AG04449 (cell line): Measurements from ENCODE around the gene PPFIBP1.

Experiments
- CTCF ChIA-PET: fragments of 350-600 bp; formaldehyde crosslinking; extraction: SDS; loops from one replicate; lab custom pipeline; 2021; ENCODE audit warnings: antibody characterized with exemption; lab: Yijun Ruan, JAX
- POLR2A ChIA-PET: fragments of 400-600, 350-600 bp; formaldehyde crosslinking; extraction: SDS; loops from one replicate; lab custom pipeline; 2020; ENCODE audit warnings: antibody characterized with exemption, inconsistent platforms; lab: Yijun Ruan, JAX
- DNase-seq: peaks from one replicate; pipeline ENCODE4 v3.0.0-alpha.2; 2010; ENCODE audit warnings: low read depth, low spot score
- H3K4me3 ChIP-seq: 2 replicates; pipeline ENCODE4 v1.5.1; 2011; ENCODE audit warnings: low read depth, mild to moderate bottlenecking, control low read depth, low read length
- TF ChIP-seq, protein P1 (sequence below): IDR thresholded peaks from one replicate; pipeline ENCODE4 v1.5.1; 2011; ENCODE audit warnings: mild to moderate bottlenecking, moderate library complexity, low read length, control low read depth, inconsistent platforms; ENCODE audit not compliant: insufficient read depth; ENCODE audit errors: missing control alignments

The PPFIBP1 gene

DNA sequence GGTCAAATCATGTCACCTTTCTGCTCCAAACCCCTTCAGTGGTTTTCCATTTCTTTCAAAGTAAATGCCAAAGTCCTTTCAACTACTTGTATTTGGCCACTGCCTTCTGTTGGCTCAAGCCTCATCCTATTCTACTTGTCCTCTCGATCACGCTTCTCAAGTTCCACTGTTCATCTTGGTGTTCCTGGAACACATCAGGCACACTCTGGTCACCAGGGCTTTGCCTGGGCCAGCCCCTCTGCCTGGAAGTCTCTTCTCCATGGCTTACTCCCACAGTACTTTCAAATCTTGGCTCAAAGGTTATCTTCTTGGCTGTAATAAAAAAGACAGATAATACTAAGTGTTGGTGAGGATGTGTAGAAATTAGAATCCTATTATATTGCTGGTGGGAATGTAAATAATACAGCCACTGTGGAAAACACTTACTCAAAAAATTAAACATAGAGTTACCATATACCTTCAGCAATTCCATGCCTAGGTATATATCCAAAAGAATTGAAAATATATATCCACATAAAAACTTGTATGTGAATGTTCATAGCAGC lies 17.3 kb upstream of the PPFIBP1 start:
- POLR2A ChIA-PET, result no interaction called here
- CTCF ChIA-PET, result interaction anchor here (2.4 kb wide), 1 partner anchor 72 kb away, joined by 14 read pairs; no protein-coding TSS in a partner anchor
- TF ChIP-seq, protein P1, sequence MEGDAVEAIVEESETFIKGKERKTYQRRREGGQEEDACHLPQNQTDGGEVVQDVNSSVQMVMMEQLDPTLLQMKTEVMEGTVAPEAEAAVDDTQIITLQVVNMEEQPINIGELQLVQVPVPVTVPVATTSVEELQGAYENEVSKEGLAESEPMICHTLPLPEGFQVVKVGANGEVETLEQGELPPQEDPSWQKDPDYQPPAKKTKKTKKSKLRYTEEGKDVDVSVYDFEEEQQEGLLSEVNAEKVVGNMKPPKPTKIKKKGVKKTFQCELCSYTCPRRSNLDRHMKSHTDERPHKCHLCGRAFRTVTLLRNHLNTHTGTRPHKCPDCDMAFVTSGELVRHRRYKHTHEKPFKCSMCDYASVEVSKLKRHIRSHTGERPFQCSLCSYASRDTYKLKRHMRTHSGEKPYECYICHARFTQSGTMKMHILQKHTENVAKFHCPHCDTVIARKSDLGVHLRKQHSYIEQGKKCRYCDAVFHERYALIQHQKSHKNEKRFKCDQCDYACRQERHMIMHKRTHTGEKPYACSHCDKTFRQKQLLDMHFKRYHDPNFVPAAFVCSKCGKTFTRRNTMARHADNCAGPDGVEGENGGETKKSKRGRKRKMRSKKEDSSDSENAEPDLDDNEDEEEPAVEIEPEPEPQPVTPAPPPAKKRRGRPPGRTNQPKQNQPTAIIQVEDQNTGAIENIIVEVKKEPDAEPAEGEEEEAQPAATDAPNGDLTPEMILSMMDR, result no peak
- H3K4me3 ChIP-seq, result no peak overlapping the region
- no peak for DNase-seq

DNA sequence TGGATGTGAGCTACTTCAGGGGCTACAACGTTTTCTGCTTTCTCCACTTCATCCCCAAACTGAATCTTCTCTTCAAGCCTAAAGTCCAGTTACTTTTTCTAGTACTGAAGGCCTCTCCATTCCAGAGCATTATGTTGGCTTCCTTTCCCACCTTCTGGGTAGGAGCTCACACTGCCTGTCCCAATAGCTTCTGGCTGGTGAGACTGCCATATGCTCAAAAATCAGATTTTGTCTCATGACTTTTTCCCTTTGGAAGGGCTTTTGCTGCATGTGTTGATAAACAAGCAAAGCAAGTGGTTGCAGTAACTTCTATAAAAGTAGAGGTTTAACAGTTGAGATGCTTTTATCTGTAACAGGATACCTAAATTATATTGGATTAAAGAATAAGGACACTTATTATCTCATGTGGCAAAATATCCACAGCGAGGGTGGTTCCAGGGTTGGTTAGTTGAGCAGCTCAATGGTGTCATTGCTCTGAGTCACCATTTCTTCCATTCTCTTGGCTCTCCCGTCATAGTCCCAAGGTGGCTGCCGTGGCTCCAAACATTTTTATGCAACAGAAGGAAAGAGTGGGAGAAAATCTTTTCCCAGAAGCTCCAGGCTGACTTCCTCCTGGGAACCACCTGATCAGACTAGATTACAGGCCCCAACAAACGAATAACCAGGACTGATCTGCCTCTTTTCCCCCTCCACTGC lies 15.1 kb upstream of the PPFIBP1 start:
- TF ChIP-seq, protein P1, result no peak
- POLR2A ChIA-PET, result no interaction called here
- CTCF ChIA-PET, result interaction anchor here (1.3 kb wide), 1 partner anchor 144 kb away, joined by 3 read pairs; no protein-coding TSS in a partner anchor
- no peak for DNase-seq
- H3K4me3 ChIP-seq, result no peak overlapping the region

DNA sequence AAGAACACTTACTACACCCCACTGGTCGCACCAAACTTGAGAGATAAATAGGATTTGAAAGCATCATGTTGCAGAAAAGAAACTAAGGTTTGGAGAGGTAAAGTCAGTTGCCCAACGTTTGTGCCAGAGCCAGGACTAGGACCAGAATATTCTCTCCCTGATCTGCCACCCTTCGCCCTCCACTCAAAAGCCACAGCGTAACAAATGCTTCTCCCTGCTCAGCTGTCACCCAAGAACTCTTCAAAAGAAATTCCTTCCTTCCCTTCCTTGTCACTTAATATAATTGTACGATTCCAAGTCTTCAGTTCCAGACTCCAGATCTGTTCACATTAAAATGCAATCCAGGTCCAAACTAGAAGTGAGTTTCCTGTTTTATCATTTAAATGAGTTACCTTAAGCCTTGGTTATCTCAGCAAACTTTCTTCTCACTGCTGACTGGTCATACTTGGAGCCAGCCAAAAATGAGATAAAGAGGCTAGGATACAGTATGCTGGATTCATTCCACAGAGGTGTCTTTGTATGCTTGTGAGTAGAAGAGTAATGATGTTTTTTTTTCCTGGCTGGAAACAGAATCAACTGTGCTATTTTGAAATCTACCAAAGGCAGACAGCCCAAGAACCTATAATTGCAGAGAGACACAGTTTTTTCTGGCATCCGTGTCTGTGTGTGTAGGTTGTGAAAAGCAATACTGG lies 12.8 kb upstream of the PPFIBP1 start:
- CTCF ChIA-PET, result no interaction called here
- TF ChIP-seq, protein P1, result no peak
- no peak for DNase-seq
- POLR2A ChIA-PET, result no interaction called here
- no peak overlapping the region for H3K4me3 ChIP-seq

DNA sequence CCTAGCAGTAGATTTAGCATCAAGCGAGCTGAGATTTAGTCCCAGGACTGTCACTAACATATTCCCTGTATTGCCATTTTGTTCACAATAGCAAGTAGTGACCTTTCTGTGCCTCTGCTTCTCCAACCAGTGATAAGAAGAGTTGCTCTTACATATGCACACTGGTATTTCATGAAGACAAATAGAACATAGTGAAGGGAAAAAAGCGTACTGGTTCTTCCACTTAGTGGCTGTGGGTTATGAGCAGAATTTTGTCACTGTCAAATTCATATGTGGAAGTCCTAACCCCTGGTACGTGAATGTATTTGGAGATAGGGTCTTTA lies 12.3 kb upstream of the PPFIBP1 start:
- POLR2A ChIA-PET, result no interaction called here
- TF ChIP-seq, protein P1, result no peak
- CTCF ChIA-PET, result no interaction called here
- DNase-seq, result no peak
- no peak overlapping the region for H3K4me3 ChIP-seq

DNA sequence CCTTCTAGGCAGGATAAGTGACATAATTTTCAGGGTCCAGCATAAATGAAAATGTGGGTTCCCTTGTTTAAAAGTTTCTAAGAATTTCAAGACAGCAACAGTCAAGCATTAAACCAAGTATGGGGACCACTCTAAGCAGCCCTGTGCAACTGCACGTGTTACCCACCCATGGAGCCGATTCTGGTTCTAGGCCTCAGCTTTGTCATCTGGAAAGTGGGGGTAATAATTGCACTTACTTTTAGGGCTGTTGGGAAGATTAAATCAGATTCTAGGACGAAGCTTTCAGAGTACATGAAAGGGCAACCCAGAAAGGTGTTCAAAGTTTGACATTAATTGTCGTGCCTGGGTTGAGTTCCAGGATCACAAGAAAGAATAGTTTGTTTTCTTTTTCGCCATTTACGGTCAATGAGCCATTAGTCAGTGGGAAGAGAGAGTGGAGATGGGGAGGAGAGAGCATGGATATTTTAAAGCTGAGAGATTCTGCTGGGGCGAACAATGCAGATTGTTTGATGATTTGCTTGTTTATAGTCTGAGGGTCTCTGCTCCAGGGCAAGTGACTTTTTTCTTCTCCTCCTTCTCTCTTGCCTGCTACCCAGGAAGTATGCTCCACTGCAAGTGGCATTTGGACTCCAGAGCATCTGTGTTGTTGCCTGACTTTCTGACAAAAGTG lies 10.7 kb upstream of the PPFIBP1 start:
- TF ChIP-seq, protein P1, result no peak
- ChIA-PET CTCF (interaction anchor here (0.9 to 1.7 kb wide), 3 partner anchors 9 to 77 kb away, joined by 3 to 6 read pairs (median 3); partner anchors contain the start of gene PPFIBP1), POLR2A (no interaction called here)
- DNase-seq, result no peak
- H3K4me3 ChIP-seq, result no peak overlapping the region
